Central memory CD8-positive, alpha-beta T cell (primary cell): ENCODE results near the gene GRAP2.
A peak's percentile ranks its signal among the peaks of the same experiment; 100 is the strongest.

Source experiments
- ATAC-seq: fragments of 150-1000 bp; cut with Tn5 transposase; replicated peaks from 2 replicates; pipeline ENCODE4 v1.10.0; 2022; ENCODE audit warnings: mild to moderate bottlenecking, moderate FRiP score, moderate number of reproducible peaks; ENCODE audit not compliant: poor library complexity, severe bottlenecking; ENCODE audit errors: extremely low read depth
- DNase-seq, 2 donors: peaks; one replicate each; pipeline ENCODE4 v3.0.0; 2021; ENCODE audit warnings: low spot score in 2 of 2
- H3K27ac Mint-ChIP-seq: one replicate; pipeline ENCODE4 v1.8.0; 2022; ENCODE audit warnings: low read depth, mild to moderate bottlenecking, moderate library complexity, mixed read lengths
- H3K27me3 Mint-ChIP-seq: one replicate; pipeline ENCODE4 v1.8.0; 2022; ENCODE audit warnings: mixed read lengths
- H3K36me3 Mint-ChIP-seq: one replicate; pipeline ENCODE4 v1.8.0; 2022; ENCODE audit warnings: mild to moderate bottlenecking, moderate library complexity, mixed read lengths; ENCODE audit not compliant: insufficient read depth
- H3K4me1 Mint-ChIP-seq: one replicate; pipeline ENCODE4 v1.8.0; 2022; ENCODE audit warnings: mixed read lengths
- H3K4me3 Mint-ChIP-seq: one replicate; pipeline ENCODE4 v1.8.0; 2022; ENCODE audit warnings: mild to moderate bottlenecking, moderate library complexity, mixed read lengths
- H3K9me3 Mint-ChIP-seq: one replicate; pipeline ENCODE4 v1.8.0; 2022; ENCODE audit warnings: mixed read lengths

Gene GRAP2

GRCh38 chr22:39904862-39905261, 4.0 kb downstream of the GRAP2 start:
- H3K36me3 Mint-ChIP-seq = peaks cover 27% of the 10 kb centered on the region
- H3K4me1 Mint-ChIP-seq = peaks cover 54% of the 10 kb centered on the region
- peak overlapping the region; percentile 92 for H3K4me3 Mint-ChIP-seq
- H3K27me3 Mint-ChIP-seq = no peaks in the 10 kb centered on the region
- ATAC-seq (no peak), DNase-seq (no peak)
- no peaks in the 10 kb centered on the region for H3K9me3 Mint-ChIP-seq
- peak overlapping the region; percentile 98 for H3K27ac Mint-ChIP-seq

- Mint-ChIP-seq H3K4me3 (peak overlapping the region; percentile 92), H3K27ac (peak overlapping the region; percentile 98), H3K4me1 (peaks cover 55% of the 10 kb centered on the region), H3K9me3 (no peaks in the 10 kb centered on the region), H3K36me3 (peaks cover 34% of the 10 kb centered on the region), H3K27me3 (no peaks in the 10 kb centered on the region)
- no peak for DNase-seq
- ATAC-seq = no peak
Measured at GRCh38 chr22:39905687-39906086, 4.8 kb downstream of the GRAP2 start.

GRCh38 chr22:39906207-39906606, 5.3 kb downstream of the GRAP2 start:
- ATAC-seq (no peak), DNase-seq (no peak)
- peak overlapping the region; percentile 98 for H3K27ac Mint-ChIP-seq
- peaks cover 61% of the 10 kb centered on the region for H3K4me1 Mint-ChIP-seq
- peaks cover 34% of the 10 kb centered on the region for H3K36me3 Mint-ChIP-seq
- H3K9me3 Mint-ChIP-seq = no peaks in the 10 kb centered on the region
- H3K4me3 Mint-ChIP-seq = peak overlapping the region; percentile 92
- H3K27me3 Mint-ChIP-seq = no peaks in the 10 kb centered on the region

GRCh38 chr22:39907047-39907446, 6.2 kb downstream of the GRAP2 start:
- Mint-ChIP-seq H3K27me3 (no peaks in the 10 kb centered on the region), H3K9me3 (no peaks in the 10 kb centered on the region), H3K36me3 (peaks cover 37% of the 10 kb centered on the region), H3K4me1 (peaks cover 69% of the 10 kb centered on the region), H3K27ac (peak overlapping the region; percentile 98), H3K4me3 (peak overlapping the region; percentile 92)
- no peak for DNase-seq
- ATAC-seq = no peak

GRCh38 chr22:39907605-39908097, 6.8 kb downstream of the GRAP2 start:
- no peaks in the 10 kb centered on the region for H3K9me3 Mint-ChIP-seq
- H3K4me1 Mint-ChIP-seq = peaks cover 73% of the 10 kb centered on the region
- peak overlapping the region; percentile 98 for H3K27ac Mint-ChIP-seq
- peak overlapping the region; percentile 92 for H3K4me3 Mint-ChIP-seq
- ATAC-seq = peak; percentile 29
- no peak for DNase-seq
- H3K27me3 Mint-ChIP-seq = no peaks in the 10 kb centered on the region
- peaks cover 35% of the 10 kb centered on the region for H3K36me3 Mint-ChIP-seq

GRCh38 chr22:39908136-39908535, 7.3 kb downstream of the GRAP2 start:
- ATAC-seq (no peak), DNase-seq (no peak)
- Mint-ChIP-seq H3K27me3 (no peaks in the 10 kb centered on the region), H3K9me3 (no peaks in the 10 kb centered on the region), H3K4me1 (peaks cover 75% of the 10 kb centered on the region), H3K4me3 (peak overlapping the region; percentile 92), H3K36me3 (peaks cover 32% of the 10 kb centered on the region), H3K27ac (peak overlapping the region; percentile 98)

GRCh38 chr22:39908737-39909136, 7.9 kb downstream of the GRAP2 start:
- DNase-seq = no peak
- H3K27me3 Mint-ChIP-seq = no peaks in the 10 kb centered on the region
- H3K36me3 Mint-ChIP-seq = peaks cover 32% of the 10 kb centered on the region
- no peak for ATAC-seq
- peak overlapping the region; percentile 92 for H3K4me3 Mint-ChIP-seq
- peaks cover 81% of the 10 kb centered on the region for H3K4me1 Mint-ChIP-seq
- peak overlapping the region; percentile 98 for H3K27ac Mint-ChIP-seq
- no peaks in the 10 kb centered on the region for H3K9me3 Mint-ChIP-seq

GRCh38 chr22:39910876-39911613, 10.2 kb downstream of the GRAP2 start:
- H3K4me3 Mint-ChIP-seq = peak overlapping the region; percentile 92
- no peak for ATAC-seq
- H3K27me3 Mint-ChIP-seq = no peaks in the 10 kb centered on the region
- peak overlapping the region; percentile 98 for H3K27ac Mint-ChIP-seq
- peaks cover 31% of the 10 kb centered on the region for H3K36me3 Mint-ChIP-seq
- H3K9me3 Mint-ChIP-seq = no peaks in the 10 kb centered on the region
- DNase-seq = no peak
- H3K4me1 Mint-ChIP-seq = peaks cover 84% of the 10 kb centered on the region

- no peak for ATAC-seq
- Mint-ChIP-seq H3K27me3 (no peaks in the 10 kb centered on the region), H3K36me3 (peaks cover 41% of the 10 kb centered on the region), H3K4me1 (peaks cover 94% of the 10 kb centered on the region), H3K9me3 (no peaks in the 10 kb centered on the region), H3K4me3 (peak overlapping the region; percentile 92), H3K27ac (peak overlapping the region; percentile 98)
- DNase-seq = no peak
Measured at GRCh38 chr22:39913321-39913720, 12.4 kb downstream of the GRAP2 start.

- peak overlapping the region; percentile 92 for H3K4me3 Mint-ChIP-seq
- H3K4me1 Mint-ChIP-seq = peaks cover 89% of the 10 kb centered on the region
Measured at GRCh38 chr22:39913886-39914285, 13.0 kb downstream of the GRAP2 start.

GRCh38 chr22:39914584-39914983, 13.7 kb downstream of the GRAP2 start:
- peaks cover 88% of the 10 kb centered on the region for H3K4me1 Mint-ChIP-seq
- no peaks in the 10 kb centered on the region for H3K9me3 Mint-ChIP-seq
- H3K27me3 Mint-ChIP-seq = no peaks in the 10 kb centered on the region
- peak overlapping the region; percentile 98 for H3K27ac Mint-ChIP-seq
- peak overlapping the region; percentile 92 for H3K4me3 Mint-ChIP-seq
- peaks cover 41% of the 10 kb centered on the region for H3K36me3 Mint-ChIP-seq
- ATAC-seq (no peak), DNase-seq (no peak)

More at GRCh38 chr22:39913886-39914285, 13.0 kb downstream of the GRAP2 start:
- H3K36me3 Mint-ChIP-seq = peaks cover 41% of the 10 kb centered on the region
- no peak for DNase-seq
- peak overlapping the region; percentile 98 for H3K27ac Mint-ChIP-seq
- no peaks in the 10 kb centered on the region for H3K9me3 Mint-ChIP-seq
- no peaks in the 10 kb centered on the region for H3K27me3 Mint-ChIP-seq
- ATAC-seq = no peak

- Mint-ChIP-seq H3K27me3 (no peaks in the 10 kb centered on the region), H3K9me3 (no peaks in the 10 kb centered on the region), H3K36me3 (peaks cover 41% of the 10 kb centered on the region), H3K27ac (peak overlapping the region; percentile 98), H3K4me3 (peak overlapping the region; percentile 92), H3K4me1 (peaks cover 88% of the 10 kb centered on the region)
- ATAC-seq (no peak), DNase-seq (no peak)
Measured at GRCh38 chr22:39915295-39915726, 14.4 kb downstream of the GRAP2 start.

- peak overlapping the region; percentile 92 for H3K4me3 Mint-ChIP-seq
- DNase-seq = no peak
- H3K27ac Mint-ChIP-seq = peak overlapping the region; percentile 98
- peaks cover 88% of the 10 kb centered on the region for H3K4me1 Mint-ChIP-seq
- no peaks in the 10 kb centered on the region for H3K27me3 Mint-ChIP-seq
- H3K9me3 Mint-ChIP-seq = no peaks in the 10 kb centered on the region
- H3K36me3 Mint-ChIP-seq = peaks cover 45% of the 10 kb centered on the region
- no peak for ATAC-seq
Measured at GRCh38 chr22:39916496-39916895, 15.6 kb downstream of the GRAP2 start.
